ENCODE data around the gene INS.

Gene INS

GRCh38 chr11:2201542-2201941 is 40.5 kb upstream of the INS start:
- Histone ChIP-seq H3K9ac (ENCODE audit: low read depth, low read length) (no peak overlapping the region), H3K4me3 (ENCODE audit: low read depth in 1 of 2, low read length in 2 of 2) (no peak overlapping the region), H3K9me3 (ENCODE audit: insufficient read depth, low read length, severe bottlenecking) (no peaks in the 10 kb centered on the region), H3K4me2 (ENCODE audit: insufficient read depth, low read length) (no peak overlapping the region), H2AFZ (ENCODE audit: low read depth, low read length) (no peak overlapping the region), H4K20me1 (ENCODE audit: insufficient read depth, low read length) (peaks cover 5% of the 10 kb centered on the region; the same call in 1 of the 2 replicates), H3K79me2 (ENCODE audit: insufficient read depth, low read length) (no peaks in the 10 kb centered on the region), H3K4me1 (ENCODE audit: insufficient read depth, low read length) (no peaks in the 10 kb centered on the region), H3K27me3 (ENCODE audit: insufficient read depth, low read length, poor library complexity) (no peaks in the 10 kb centered on the region), H3K36me3 (ENCODE audit: insufficient read depth, low read length) (no peaks in the 10 kb centered on the region), H3K27ac (ENCODE audit: low read length) (no peak overlapping the region)
- no peak for TF ChIP-seq EZH2 (IDR thresholded peaks at IDR 0.05; ENCODE audit: borderline replicate concordance, low read depth, low read length, severe bottlenecking)
- TF ChIP-seq CTCF (IDR thresholded peaks at IDR 0.05; ENCODE audit: borderline replicate concordance, extremely low read depth, low read length, poor library complexity, severe bottlenecking), result no peak
- DNase-seq (no peak), ATAC-seq (ENCODE audit: insufficient read depth, low read depth) (no peak)

GRCh38 chr11:2200957-2201519 is 40.0 kb upstream of the INS start:
- no peaks in the 10 kb centered on the region for H3K9me3 ChIP-seq (ENCODE audit: insufficient read depth, low read length, severe bottlenecking)
- H3K27ac ChIP-seq (ENCODE audit: low read length), result no peak overlapping the region
- H3K4me1 ChIP-seq (ENCODE audit: insufficient read depth, low read length), result no peaks in the 10 kb centered on the region
- H3K36me3 ChIP-seq (ENCODE audit: insufficient read depth, low read length), result no peaks in the 10 kb centered on the region
- H3K4me2 ChIP-seq (ENCODE audit: insufficient read depth, low read length), result no peak overlapping the region
- H3K79me2 ChIP-seq (ENCODE audit: insufficient read depth, low read length), result no peaks in the 10 kb centered on the region
- no peak overlapping the region for H2AFZ ChIP-seq (ENCODE audit: low read depth, low read length)
- H4K20me1 ChIP-seq (ENCODE audit: insufficient read depth, low read length), result peaks cover 5% of the 10 kb centered on the region; the same call in 1 of the 2 replicates
- H3K27me3 ChIP-seq (ENCODE audit: insufficient read depth, low read length, poor library complexity), result no peaks in the 10 kb centered on the region
- no peak overlapping the region for H3K4me3 ChIP-seq (ENCODE audit: low read depth in 1 of 2, low read length in 2 of 2)
- no peak overlapping the region for H3K9ac ChIP-seq (ENCODE audit: low read depth, low read length)
- TF ChIP-seq EZH2 (IDR thresholded peaks at IDR 0.05; ENCODE audit: borderline replicate concordance, low read depth, low read length, severe bottlenecking), result no peak
- TF ChIP-seq CTCF (IDR thresholded peaks at IDR 0.05; ENCODE audit: borderline replicate concordance, extremely low read depth, low read length, poor library complexity, severe bottlenecking), result no peak
- DNase-seq, result no peak
- no peak for ATAC-seq (ENCODE audit: insufficient read depth, low read depth)

- ATAC-seq (ENCODE audit: insufficient read depth, low read depth) (no peak), DNase-seq (no peak)
- TF ChIP-seq CTCF (IDR thresholded peaks at IDR 0.05; ENCODE audit: borderline replicate concordance, extremely low read depth, low read length, poor library complexity, severe bottlenecking) (no peak), EZH2 (IDR thresholded peaks at IDR 0.05; ENCODE audit: borderline replicate concordance, low read depth, low read length, severe bottlenecking) (no peak)
- Histone ChIP-seq H3K36me3 (ENCODE audit: insufficient read depth, low read length) (no peaks in the 10 kb centered on the region), H3K4me3 (ENCODE audit: low read depth in 1 of 2, low read length in 2 of 2) (no peak overlapping the region), H3K9me3 (ENCODE audit: insufficient read depth, low read length, severe bottlenecking) (no peaks in the 10 kb centered on the region), H3K9ac (ENCODE audit: low read depth, low read length) (no peak overlapping the region), H3K27me3 (ENCODE audit: insufficient read depth, low read length, poor library complexity) (no peaks in the 10 kb centered on the region), H4K20me1 (ENCODE audit: insufficient read depth, low read length) (peaks cover 5% of the 10 kb centered on the region; the same call in 1 of the 2 replicates), H3K27ac (ENCODE audit: low read length) (no peak overlapping the region), H3K4me1 (ENCODE audit: insufficient read depth, low read length) (no peaks in the 10 kb centered on the region), H2AFZ (ENCODE audit: low read depth, low read length) (no peak overlapping the region), H3K4me2 (ENCODE audit: insufficient read depth, low read length) (no peak overlapping the region), H3K79me2 (ENCODE audit: insufficient read depth, low read length) (no peaks in the 10 kb centered on the region)
Observed at GRCh38 chr11:2200536-2200935, 39.5 kb upstream of the INS start.

Measured in DND-41 (cell line).